Neural progenitor cell (in vitro differentiated cells): ENCODE measurements around the gene IRX4. TPM values are rescaled to one million over a fixed set of nuclear protein-coding genes. Genes with fewer than 3 reads are reported as not detected.
A peak's percentile ranks its signal among the peaks of the same experiment; 100 is the strongest.

Experiments used
- DNase-seq: peaks from one replicate; pipeline ENCODE4 v3.0.0-alpha.2; 2016; ENCODE audit warnings: low spot score
- H2AFZ ChIP-seq: fragments of 200-600 bp; sonication (generic); replicated peaks from 2 replicates; pipeline ENCODE4 v1.6.1; 2016; ENCODE audit warnings: antibody characterized with exemption
- H3F3A ChIP-seq: fragments of 200-600 bp; sonication (generic); 2 replicates; pipeline ENCODE4 v1.6.1; 2016; ENCODE audit warnings: antibody characterized with exemption, low read depth
- H3K27ac ChIP-seq: fragments of 200-600 bp; sonication (generic); 2 replicates; pipeline ENCODE4 v1.5.1; 2016; ENCODE audit warnings: mild to moderate bottlenecking
- H3K27me3 ChIP-seq: fragments of 200-600 bp; sonication (generic); 2 replicates; pipeline ENCODE4 v1.6.1; 2016; ENCODE audit warnings: mild to moderate bottlenecking, moderate library complexity
- H3K36me3 ChIP-seq: fragments of 200-600 bp; sonication (generic); 2 replicates; pipeline ENCODE4 v1.5.1; 2016
- H3K4me1 ChIP-seq: fragments of 200-600 bp; sonication (generic); 2 replicates; pipeline ENCODE4 v1.6.1; 2016; ENCODE audit warnings: mixed run types
- H3K4me2 ChIP-seq: fragments of 200-600 bp; sonication (generic); 2 replicates; pipeline ENCODE4 v1.6.1; 2016
- H3K4me3 ChIP-seq: fragments of 200-600 bp; sonication (generic); 2 replicates; pipeline ENCODE4 v1.5.1; 2016
- H3K79me2 ChIP-seq: fragments of 200-600 bp; sonication (generic); 2 replicates; pipeline ENCODE4 v1.6.1; 2016; ENCODE audit warnings: low read depth
- H3K9ac ChIP-seq: fragments of 200-600 bp; sonication (generic); 2 replicates; pipeline ENCODE4 v1.6.1; 2016
- H3K9me3 ChIP-seq: fragments of 200-600 bp; sonication (generic); 2 replicates; pipeline ENCODE4 v1.5.1; 2016; ENCODE audit warnings: low read depth
- H4K20me1 ChIP-seq: fragments of 200-600 bp; sonication (generic); 2 replicates; pipeline ENCODE4 v1.6.1; 2016; ENCODE audit warnings: low read depth
- H3K27ac Mint-ChIP-seq: 3 replicates; pipeline ENCODE4 v1.8.0; 2021; ENCODE audit warnings: mixed read lengths
- H3K27me3 Mint-ChIP-seq: 2 replicates; pipeline ENCODE4 v1.8.0; 2022; ENCODE audit warnings: low read depth, mild to moderate bottlenecking, inconsistent platforms, moderate library complexity, mixed read lengths; ENCODE audit not compliant: insufficient read depth
- H3K36me3 Mint-ChIP-seq: 3 replicates; pipeline ENCODE4 v1.8.0; 2021; ENCODE audit warnings: mixed read lengths
- H3K4me1 Mint-ChIP-seq: 3 replicates; pipeline ENCODE4 v1.8.0; 2021; ENCODE audit warnings: mixed read lengths
- H3K4me3 Mint-ChIP-seq: 3 replicates; pipeline ENCODE4 v1.8.0; 2021; ENCODE audit warnings: mild to moderate bottlenecking, moderate library complexity, mixed read lengths
- H3K9me3 Mint-ChIP-seq: 3 replicates; pipeline ENCODE4 v1.8.0; 2020; ENCODE audit warnings: mixed read lengths
- EZH2 ChIP-seq: fragments of 200-600 bp; sonication (generic); IDR thresholded peaks from 2 replicates; pipeline ENCODE4 v1.6.1; 2017; ENCODE audit warnings: antibody characterized with exemption, mild to moderate bottlenecking, moderate library complexity
- EZH2phosphoT487 ChIP-seq: fragments of 200-600 bp; sonication (generic); IDR thresholded peaks from 2 replicates; pipeline ENCODE4 v1.6.1; 2017; ENCODE audit warnings: antibody characterized with exemption
- total RNA-seq: library from RNA; depleted of rRNA; stranded (reverse); fragments of >200 nt; gene quantifications from 2 replicates; pipeline ENCODE4 v1.2.3, GENCODE V29; 2015; ENCODE audit warnings: low replicate concordance
- TF ChIP-seq, protein P1 (sequence below): fragments of 200-600 bp; sonication (generic); IDR thresholded peaks from 2 replicates; pipeline ENCODE4 v1.5.1; 2017; ENCODE audit warnings: antibody characterized with exemption, mild to moderate bottlenecking

IRX4 gene
- total RNA-seq, 1 donor from 2014 or later: not detected

DNA sequence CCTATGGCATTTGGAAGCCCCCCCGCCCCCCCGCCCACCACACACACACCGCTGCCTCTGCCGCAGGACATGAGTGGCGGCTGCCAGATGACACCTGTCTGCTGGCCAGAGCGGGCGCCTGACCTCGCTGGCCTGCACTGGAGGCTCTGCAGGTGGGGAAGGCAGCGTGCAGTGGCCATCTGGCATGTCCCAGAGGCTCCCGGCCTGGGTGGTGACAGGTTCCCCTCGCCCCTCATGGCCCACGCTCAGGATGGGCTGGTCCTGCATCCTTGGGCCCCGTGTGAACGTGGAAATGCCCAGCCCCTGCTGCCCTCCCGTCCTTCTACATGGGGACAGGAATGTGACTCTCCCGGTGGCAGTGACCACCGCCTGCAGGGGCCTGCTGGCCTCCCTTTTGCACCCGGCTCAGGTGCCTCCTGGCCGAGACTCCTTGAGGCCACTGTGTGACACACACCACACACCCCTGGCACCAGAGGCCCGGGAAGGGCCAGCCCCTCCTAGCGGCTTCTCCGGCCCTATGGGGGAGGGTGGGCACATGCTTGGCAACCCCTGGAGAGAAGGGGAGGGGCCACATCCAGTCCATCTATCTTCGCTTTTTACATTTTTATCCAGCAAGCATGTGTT, 30.3 kb downstream of the IRX4 start:
- H3K36me3 ChIP-seq: no peaks in the 10 kb centered on the region
- Mint-ChIP-seq H3K27ac (no peak overlapping the region), H3K27me3 (peaks cover 25% of the 10 kb centered on the region), H3K9me3 (no peaks in the 10 kb centered on the region), H3K36me3 (no peaks in the 10 kb centered on the region), H3K4me1 (peaks cover 35% of the 10 kb centered on the region), H3K4me3 (no peak overlapping the region)
- no peak overlapping the region for H2AFZ ChIP-seq
- no peaks in the 10 kb centered on the region for H3K9me3 ChIP-seq
- H3K27me3 ChIP-seq: peaks cover 84% of the 10 kb centered on the region
- H4K20me1 ChIP-seq: no peaks in the 10 kb centered on the region
- H3K4me1 ChIP-seq: peaks cover 18% of the 10 kb centered on the region
- no peaks in the 10 kb centered on the region for H3F3A ChIP-seq
- no peak for DNase-seq
- no peak overlapping the region for H3K4me2 ChIP-seq
- H3K27ac ChIP-seq: no peak overlapping the region
- TF ChIP-seq EZH2phosphoT487 (no peak), EZH2 (no peak)
- TF ChIP-seq, protein P1, sequence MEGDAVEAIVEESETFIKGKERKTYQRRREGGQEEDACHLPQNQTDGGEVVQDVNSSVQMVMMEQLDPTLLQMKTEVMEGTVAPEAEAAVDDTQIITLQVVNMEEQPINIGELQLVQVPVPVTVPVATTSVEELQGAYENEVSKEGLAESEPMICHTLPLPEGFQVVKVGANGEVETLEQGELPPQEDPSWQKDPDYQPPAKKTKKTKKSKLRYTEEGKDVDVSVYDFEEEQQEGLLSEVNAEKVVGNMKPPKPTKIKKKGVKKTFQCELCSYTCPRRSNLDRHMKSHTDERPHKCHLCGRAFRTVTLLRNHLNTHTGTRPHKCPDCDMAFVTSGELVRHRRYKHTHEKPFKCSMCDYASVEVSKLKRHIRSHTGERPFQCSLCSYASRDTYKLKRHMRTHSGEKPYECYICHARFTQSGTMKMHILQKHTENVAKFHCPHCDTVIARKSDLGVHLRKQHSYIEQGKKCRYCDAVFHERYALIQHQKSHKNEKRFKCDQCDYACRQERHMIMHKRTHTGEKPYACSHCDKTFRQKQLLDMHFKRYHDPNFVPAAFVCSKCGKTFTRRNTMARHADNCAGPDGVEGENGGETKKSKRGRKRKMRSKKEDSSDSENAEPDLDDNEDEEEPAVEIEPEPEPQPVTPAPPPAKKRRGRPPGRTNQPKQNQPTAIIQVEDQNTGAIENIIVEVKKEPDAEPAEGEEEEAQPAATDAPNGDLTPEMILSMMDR: no peak
- H3K4me3 ChIP-seq: no peak overlapping the region
- H3K9ac ChIP-seq: no peak overlapping the region
- no peaks in the 10 kb centered on the region for H3K79me2 ChIP-seq

DNA sequence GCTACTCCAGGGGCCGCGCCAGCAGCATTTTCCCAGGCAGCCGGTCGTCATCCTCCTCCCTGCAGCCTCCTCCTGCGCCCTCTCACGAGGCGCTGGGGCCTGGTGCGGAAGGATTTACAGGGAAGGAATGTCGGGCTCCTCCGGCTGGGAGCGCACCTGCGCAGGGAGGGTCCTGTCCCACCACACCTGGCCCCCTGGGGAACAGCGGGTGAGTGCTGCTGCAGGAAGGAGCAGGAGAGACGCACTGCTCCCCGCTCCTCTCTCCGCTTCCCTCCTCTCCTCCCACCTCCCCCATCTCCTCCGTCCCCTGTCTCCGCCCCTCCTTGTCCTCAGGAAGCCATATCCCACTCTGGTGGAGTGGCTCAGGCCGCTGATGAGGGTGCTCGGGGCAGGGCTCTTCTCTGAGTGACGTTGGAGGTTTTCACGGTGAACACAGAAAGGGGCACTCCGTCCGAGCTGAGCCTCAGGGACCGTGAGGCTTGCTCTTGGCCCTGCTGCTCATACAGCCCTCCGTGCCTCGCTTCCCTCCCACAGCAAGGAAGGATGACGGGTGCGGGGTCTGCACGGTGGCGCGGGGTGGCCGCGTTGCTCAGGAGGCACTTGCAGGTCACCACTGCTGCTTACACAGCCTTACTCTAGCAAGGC, 31.3 kb downstream of the IRX4 start:
- Mint-ChIP-seq H3K27ac (no peak overlapping the region), H3K27me3 (peaks cover 24% of the 10 kb centered on the region)
- H3K4me2 ChIP-seq: peak overlapping the region; percentile 82

DNA sequence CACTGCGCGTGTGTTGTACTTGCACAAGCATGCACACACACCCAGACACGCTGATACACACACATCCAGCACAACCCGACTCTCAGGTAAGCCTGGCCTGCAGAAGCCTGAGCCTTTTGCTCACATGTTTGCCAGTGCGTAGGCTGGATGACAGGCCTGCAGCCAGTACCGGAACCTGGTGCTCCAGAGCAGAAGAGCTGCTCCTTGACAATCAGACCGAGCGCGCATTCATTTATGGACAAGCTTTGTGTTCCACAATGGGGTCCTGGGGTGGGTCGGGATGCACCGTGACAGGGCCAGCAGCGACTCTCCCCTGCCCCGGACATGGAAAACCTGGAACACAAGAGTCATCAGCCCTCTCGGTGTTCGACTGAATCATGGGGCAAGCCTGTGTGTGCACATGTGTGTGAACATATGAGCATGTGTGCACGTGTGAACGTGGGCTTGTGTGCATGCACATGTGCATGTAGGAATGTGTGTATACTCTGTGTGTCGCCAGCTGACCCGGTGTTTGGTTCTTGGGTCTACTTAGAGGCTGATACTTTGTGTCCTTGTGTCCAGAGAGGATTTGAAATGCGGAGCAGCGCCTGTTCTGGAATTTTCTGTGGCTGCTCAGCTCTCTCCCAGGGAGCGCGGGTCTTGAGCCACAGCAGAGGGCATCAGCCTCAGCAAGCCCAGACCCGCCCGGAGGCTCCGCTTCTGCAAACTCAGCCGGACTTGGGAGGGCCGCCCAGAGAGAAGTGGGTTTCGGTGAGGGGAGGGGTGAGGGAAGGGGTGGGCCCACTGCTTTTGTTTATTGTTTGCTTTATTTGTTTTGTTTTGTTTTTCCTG, 32.2 kb downstream of the IRX4 start:
- peaks cover 90% of the 10 kb centered on the region for H3K27me3 ChIP-seq
- no peak overlapping the region for H3K27ac Mint-ChIP-seq

More for the DNA sequence above, 31.3 kb downstream of the IRX4 start:
- peaks cover 35% of the 10 kb centered on the region for H3K4me1 Mint-ChIP-seq
- peaks cover 18% of the 10 kb centered on the region for H3K4me1 ChIP-seq
- H3K9ac ChIP-seq: no peak overlapping the region
- no peaks in the 10 kb centered on the region for H3K9me3 ChIP-seq
- H3K79me2 ChIP-seq: no peaks in the 10 kb centered on the region
- peaks cover 89% of the 10 kb centered on the region for H3K27me3 ChIP-seq
- peak; percentile 60 for TF ChIP-seq EZH2
- TF ChIP-seq, protein P1: no peak
- H2AFZ ChIP-seq: peak overlapping the region; percentile 62
- H3K4me3 ChIP-seq: peak overlapping the region; percentile 44
- no peak overlapping the region for H3K27ac ChIP-seq
- H3F3A ChIP-seq: no peaks in the 10 kb centered on the region
- no peaks in the 10 kb centered on the region for H3K36me3 Mint-ChIP-seq
- H4K20me1 ChIP-seq: no peaks in the 10 kb centered on the region
- H3K9me3 Mint-ChIP-seq: no peaks in the 10 kb centered on the region
- no peaks in the 10 kb centered on the region for H3K36me3 ChIP-seq
- peak; percentile 48 for DNase-seq
- peak overlapping the region; percentile 57 for H3K4me3 Mint-ChIP-seq

More for the DNA sequence above, 32.2 kb downstream of the IRX4 start:
- Mint-ChIP-seq H3K4me1 (peaks cover 33% of the 10 kb centered on the region), H3K4me3 (peak overlapping the region; percentile 57), H3K36me3 (no peaks in the 10 kb centered on the region), H3K27me3 (peaks cover 24% of the 10 kb centered on the region), H3K9me3 (no peaks in the 10 kb centered on the region)
- Histone ChIP-seq H3K9ac (no peak overlapping the region), H3K9me3 (no peaks in the 10 kb centered on the region), H4K20me1 (no peaks in the 10 kb centered on the region), H3K4me2 (peak overlapping the region; percentile 82), H3F3A (no peaks in the 10 kb centered on the region), H3K4me1 (peaks cover 18% of the 10 kb centered on the region), H3K79me2 (no peaks in the 10 kb centered on the region), H2AFZ (peak overlapping the region; percentile 62), H3K27ac (no peak overlapping the region), H3K36me3 (no peaks in the 10 kb centered on the region), H3K4me3 (peak overlapping the region; percentile 44)
- no peak for DNase-seq
- TF ChIP-seq EZH2: no peak
